B cell (primary cell): ENCODE results near the gene TMBIM6. TPM values are rescaled to one million over a fixed set of nuclear protein-coding genes. Genes with fewer than 3 reads are reported as not detected.

ENCODE experiments used
- ATAC-seq: fragments of 200-7000 bp; cut with Tn5 transposase; one replicate; pipeline ENCODE4 v1.10.0; 2021; ENCODE audit warnings: low read depth, mild to moderate bottlenecking, moderate number of reproducible peaks, moderate library complexity
- CTCF ChIA-PET: fragments of 350-600 bp; sonication (Branson Sonifier 250); formaldehyde crosslinking; loops from one replicate; lab custom pipeline; 2021; ENCODE audit warnings: antibody characterized with exemption, inconsistent platforms; lab: Charles Lee
- POLR2A ChIA-PET: fragments of 350-600 bp; sonication (Branson Sonifier 250); formaldehyde crosslinking; loops from one replicate; lab custom pipeline; 2021; ENCODE audit warnings: antibody characterized with exemption; lab: Charles Lee
- DNase-seq: peaks from one replicate; pipeline ENCODE4 v3.0.0; 2013
- H2AFZ ChIP-seq: 2 replicates; pipeline ENCODE4 v1.6.1; 2012; ENCODE audit warnings: mild to moderate bottlenecking, low read depth, low read length; ENCODE audit not compliant: insufficient read depth, poor library complexity, severe bottlenecking
- H3K27ac ChIP-seq, 2 donors: 1 replicate in 1 of 2; 2 replicates in 1 of 2; pipeline ENCODE4 v1.5.1; 2012 to 2013; ENCODE audit warnings: low read length in 2 of 2, mild to moderate bottlenecking in 2 of 2, moderate library complexity in 1 of 2
- H3K27me3 ChIP-seq, 4 experiments: fragments of 200-600 bp in 1 of 4; sonication (generic) in 1 of 4; replicated peaks in 1 of 4; 1 replicate in 2 of 4; 2 replicates in 2 of 4; pipeline versions ENCODE4 v1.6.1 to v1.7.0; 2013 to 2016; ENCODE audit warnings: low read length in 3 of 4, mild to moderate bottlenecking in 2 of 4, mixed read lengths in 1 of 4, moderate library complexity in 1 of 4; ENCODE audit not compliant: insufficient read depth in 4 of 4, control insufficient read depth in 3 of 4; ENCODE audit errors: control extremely low read depth in 1 of 4
- H3K36me3 ChIP-seq, 2 experiments: replicated peaks in 1 of 2; 1 replicate in 1 of 2; 2 replicates in 1 of 2; pipeline versions ENCODE4 v1.6.1 to v1.7.1; 2013; ENCODE audit warnings: low read length in 1 of 2; ENCODE audit not compliant: insufficient read depth in 2 of 2, control insufficient read depth in 1 of 2; ENCODE audit errors: control extremely low read depth in 1 of 2, extremely low read depth in 1 of 2
- H3K4me1 ChIP-seq, 2 donors: fragments of 200-600 bp in 1 of 2; sonication (generic) in 1 of 2; 1 replicate in 1 of 2; 2 replicates in 1 of 2; pipeline versions ENCODE4 v1.5.1 to v1.6.1; 2013 to 2017; ENCODE audit warnings: low read length in 2 of 2; ENCODE audit not compliant: control insufficient read depth in 2 of 2, insufficient read depth in 2 of 2
- H3K4me2 ChIP-seq: replicated peaks from 2 replicates; pipeline ENCODE3; 2012; ENCODE audit warnings: mild to moderate bottlenecking, low read depth, low read length; ENCODE audit not compliant: poor library complexity, severe bottlenecking
- H3K4me3 ChIP-seq, 5 experiments: fragments of 200-600 bp in 1 of 5; sonication (generic) in 1 of 5; 1 replicate in 3 of 5; 2 replicates in 2 of 5; pipeline versions ENCODE4 v1.5.1 to v1.7.0; 2011 to 2016; ENCODE audit warnings: low read length in 4 of 5, mild to moderate bottlenecking in 4 of 5, low read depth in 2 of 5, control low read depth in 1 of 5, moderate library complexity in 1 of 5; ENCODE audit not compliant: insufficient read depth in 1 of 5; ENCODE audit errors: control extremely low read depth in 1 of 5, extremely low read depth in 1 of 5
- H3K79me2 ChIP-seq: fragments of 200-600 bp; sonication (generic); one replicate; pipeline ENCODE4 v1.6.0; 2016; ENCODE audit warnings: low read length; ENCODE audit not compliant: control insufficient read depth, insufficient read depth
- H3K9ac ChIP-seq: fragments of 200-600 bp; sonication (generic); 2 replicates; pipeline ENCODE4 v1.6.1; 2017; ENCODE audit warnings: mild to moderate bottlenecking, low read length, moderate library complexity
- H3K9me3 ChIP-seq, 3 donors: one replicate each; pipeline versions ENCODE4 v1.6.1 to v1.7.1; 2013; ENCODE audit warnings: low read length in 2 of 3; ENCODE audit not compliant: control insufficient read depth in 2 of 3, insufficient read depth in 1 of 3; ENCODE audit errors: control extremely low read depth in 1 of 3
- H4K20me1 ChIP-seq: 2 replicates; pipeline ENCODE4 v1.6.0; 2012; ENCODE audit warnings: mild to moderate bottlenecking, low read length; ENCODE audit not compliant: insufficient read depth, control insufficient read depth, poor library complexity, severe bottlenecking
- H3K27ac Mint-ChIP-seq: one replicate; pipeline ENCODE4 v1.8.0; 2021; ENCODE audit warnings: mixed read lengths
- H3K27me3 Mint-ChIP-seq: one replicate; pipeline ENCODE4 v1.8.0; 2021; ENCODE audit warnings: mixed read lengths
- H3K4me1 Mint-ChIP-seq: one replicate; pipeline ENCODE4 v1.8.0; 2021; ENCODE audit warnings: mixed read lengths
- H3K4me3 Mint-ChIP-seq: one replicate; pipeline ENCODE4 v1.8.0; 2021; ENCODE audit warnings: mixed read lengths
- H3K9me3 Mint-ChIP-seq: one replicate; pipeline ENCODE4 v1.8.0; 2022; ENCODE audit warnings: mixed read lengths; ENCODE audit not compliant: insufficient read depth
- EZH2 ChIP-seq: IDR thresholded peaks from 2 replicates; pipeline ENCODE4 v1.6.1; 2012; ENCODE audit warnings: borderline replicate concordance, low read depth, mild to moderate bottlenecking, moderate library complexity, low read length; ENCODE audit not compliant: insufficient read depth, poor library complexity, severe bottlenecking
- WGBS: methylation state at CpG from one replicate; pipeline ENCODE4 v1.1.5; 2013; ENCODE audit warnings: missing lambda C conversion rate; ENCODE audit not compliant: insufficient coverage; 5-methylcytosine and 5-hydroxymethylcytosine counted together
- intact Hi-C: fragments of 100-400 bp; cut with micrococcal nuclease; formaldehyde crosslinking; loops from one replicate; pipeline ENCODE4 v1.10.0; 2022
- polyA plus RNA-seq: library from polyadenylated mRNA; depleted of rRNA; stranded (reverse); fragments of >200 nt; gene quantifications from 2 replicates; pipeline ENCODE4 v1.2.3, GENCODE V29; 2012
- total RNA-seq, 2 donors: library from RNA; stranded (reverse); fragments of 120-200 nt in 1 of 2; gene quantifications; 1 replicate in 1 of 2; 2 replicates in 1 of 2; pipeline versions ENCODE4 v1.2.3 to v1.2.4, GENCODE V29; 2013 to 2022
- TF ChIP-seq, protein P1 (sequence below): fragments of 200-600 bp; IDR thresholded peaks from one replicate; pipeline ENCODE4 v1.8.0; 2022; ENCODE audit warnings: antibody characterized with exemption, mild to moderate bottlenecking

The TMBIM6 gene
- total and polyA plus RNA-seq, 2 donors (not counting 1 experiment from before 2014, with no cell fraction given) = 178 to 336 TPM

GRCh38 chr12:49803693-49804450 is 62.5 kb downstream of the TMBIM6 start:
- no peak overlapping the region for H3K4me3 Mint-ChIP-seq
- H3K27ac ChIP-seq = no peak overlapping the region
- no peaks in the 10 kb centered on the region for H3K27me3 ChIP-seq
- TF ChIP-seq, protein P1, sequence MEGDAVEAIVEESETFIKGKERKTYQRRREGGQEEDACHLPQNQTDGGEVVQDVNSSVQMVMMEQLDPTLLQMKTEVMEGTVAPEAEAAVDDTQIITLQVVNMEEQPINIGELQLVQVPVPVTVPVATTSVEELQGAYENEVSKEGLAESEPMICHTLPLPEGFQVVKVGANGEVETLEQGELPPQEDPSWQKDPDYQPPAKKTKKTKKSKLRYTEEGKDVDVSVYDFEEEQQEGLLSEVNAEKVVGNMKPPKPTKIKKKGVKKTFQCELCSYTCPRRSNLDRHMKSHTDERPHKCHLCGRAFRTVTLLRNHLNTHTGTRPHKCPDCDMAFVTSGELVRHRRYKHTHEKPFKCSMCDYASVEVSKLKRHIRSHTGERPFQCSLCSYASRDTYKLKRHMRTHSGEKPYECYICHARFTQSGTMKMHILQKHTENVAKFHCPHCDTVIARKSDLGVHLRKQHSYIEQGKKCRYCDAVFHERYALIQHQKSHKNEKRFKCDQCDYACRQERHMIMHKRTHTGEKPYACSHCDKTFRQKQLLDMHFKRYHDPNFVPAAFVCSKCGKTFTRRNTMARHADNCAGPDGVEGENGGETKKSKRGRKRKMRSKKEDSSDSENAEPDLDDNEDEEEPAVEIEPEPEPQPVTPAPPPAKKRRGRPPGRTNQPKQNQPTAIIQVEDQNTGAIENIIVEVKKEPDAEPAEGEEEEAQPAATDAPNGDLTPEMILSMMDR = no peak
- TF ChIP-seq EZH2 = no peak
- ChIA-PET POLR2A (no interaction called here), CTCF (interaction anchor here (1.0 kb wide), 1 partner anchor 42 kb away, joined by 3 read pairs; no protein-coding TSS in a partner anchor)
- peaks cover 5% of the 10 kb centered on the region for H4K20me1 ChIP-seq
- H3K9ac ChIP-seq = no peak overlapping the region
- no peaks in the 10 kb centered on the region for H3K27me3 Mint-ChIP-seq
- no peaks in the 10 kb centered on the region for H3K9me3 ChIP-seq
- H3K9me3 Mint-ChIP-seq = no peaks in the 10 kb centered on the region
- 95% methylated on average over 10 of the region's 12 CpGs for WGBS
- H3K27ac Mint-ChIP-seq = no peak overlapping the region
- DNase-seq (no peak), ATAC-seq (no peak)
- no peaks in the 10 kb centered on the region for H3K4me1 Mint-ChIP-seq
- intact Hi-C loops = no loop called here
- peaks cover 0 to 16% of the 10 kb centered on the region in 2 experiments for H3K36me3 ChIP-seq
- H3K79me2 ChIP-seq = no peaks in the 10 kb centered on the region
- H3K4me1 ChIP-seq = no peaks in the 10 kb centered on the region
- no peak overlapping the region for H3K4me2 ChIP-seq
- H2AFZ ChIP-seq = no peak overlapping the region
- no peak overlapping the region for H3K4me3 ChIP-seq

- H3K79me2 ChIP-seq = peaks cover 7% of the 10 kb centered on the region
- H3K36me3 ChIP-seq = peaks cover 0 to 16% of the 10 kb centered on the region in 2 experiments
- H3K4me3 ChIP-seq = no peak overlapping the region
- ChIA-PET CTCF (interaction anchor here (1.0 to 1.6 kb wide), 2 partner anchors 27 to 43 kb away, joined by 3 to 4 read pairs; no protein-coding TSS in a partner anchor), POLR2A (no interaction called here)
- intact Hi-C loops = no loop called here
- DNase-seq (no peak), ATAC-seq (no peak)
- peaks cover 5% of the 10 kb centered on the region for H4K20me1 ChIP-seq
- WGBS = 98% methylated on average over 10 of the region's 10 CpGs
- H3K4me1 ChIP-seq = no peaks in the 10 kb centered on the region
- H3K9ac ChIP-seq = no peak overlapping the region
- H3K9me3 ChIP-seq = no peaks in the 10 kb centered on the region
- H3K4me2 ChIP-seq = no peak overlapping the region
- H3K27ac ChIP-seq = no peak overlapping the region
- Mint-ChIP-seq H3K9me3 (no peaks in the 10 kb centered on the region), H3K4me1 (no peaks in the 10 kb centered on the region), H3K27me3 (no peaks in the 10 kb centered on the region), H3K27ac (no peak overlapping the region), H3K4me3 (no peak overlapping the region)
- H2AFZ ChIP-seq = no peak overlapping the region
- TF ChIP-seq, protein P1 = no peak
- no peak for TF ChIP-seq EZH2
- H3K27me3 ChIP-seq = no peaks in the 10 kb centered on the region
Observed at GRCh38 chr12:49804821-49805220, 63.5 kb downstream of the TMBIM6 start.
